HCEC 1CT (cell line): ENCODE measurements around the gene SFPQ.

Experiments
- DNase-seq: peaks from one replicate; pipeline ENCODE4 v3.0.0-alpha.2; 2017

Gene SFPQ

DNA sequence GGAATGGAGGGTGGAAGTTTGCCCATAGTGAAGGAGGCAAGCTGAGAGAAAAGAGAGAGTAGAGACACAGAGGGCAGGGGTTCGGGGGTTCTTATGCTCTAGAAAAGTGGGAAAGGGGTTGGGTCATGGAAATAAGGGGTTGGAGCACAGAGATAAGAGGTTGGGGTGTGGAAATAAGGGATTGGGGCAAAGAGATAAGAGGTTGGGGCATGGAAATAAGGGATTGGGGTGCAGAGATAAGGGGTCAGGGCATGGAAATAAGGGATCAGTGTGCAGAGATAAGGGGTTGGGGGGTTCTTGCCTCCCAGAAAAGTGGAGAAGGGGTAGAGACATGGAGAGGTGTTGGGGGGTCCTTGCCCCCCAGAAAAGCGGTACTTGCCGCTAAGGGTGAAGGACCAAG, 56.2 kb downstream of the SFPQ start:
- no peak for DNase-seq
